ENCODE data around the gene SSC5D.

Gene SSC5D

DNA sequence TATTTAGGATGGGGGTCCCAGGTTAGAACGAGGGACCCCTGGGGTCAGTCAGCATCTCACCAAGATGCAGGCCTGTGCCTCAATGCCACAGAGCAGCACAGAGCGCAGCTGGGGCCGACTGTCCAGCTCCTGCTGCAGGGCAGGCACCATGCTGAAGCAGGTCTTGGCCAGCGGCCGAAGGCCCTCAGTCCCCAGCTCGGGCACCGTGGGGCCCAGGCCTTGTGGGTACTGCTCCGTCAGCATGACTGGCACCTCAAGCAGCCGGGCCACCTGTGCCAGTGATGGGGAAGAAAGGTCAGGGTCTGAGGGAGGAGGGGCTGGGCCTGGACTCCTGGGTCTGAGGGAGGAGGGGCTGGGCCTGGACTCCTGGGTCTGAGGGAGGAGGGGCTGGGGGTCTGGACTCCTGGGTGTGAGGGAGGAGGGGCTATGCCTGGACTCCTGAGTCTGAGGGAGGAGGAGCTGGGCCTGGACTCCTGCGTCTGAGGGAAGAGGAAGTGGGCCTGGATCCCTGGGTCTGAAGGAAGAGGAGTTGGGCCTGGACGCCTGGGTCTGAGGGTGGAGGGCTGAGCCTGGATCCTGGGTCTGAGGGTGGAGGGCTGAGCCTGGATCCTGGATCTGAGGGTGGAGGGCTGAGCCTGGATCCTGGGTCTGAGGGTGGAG is 32.5 kb upstream of the SSC5D start:
- DNase-seq (ENCODE audit: low read depth) = no peak

DNA sequence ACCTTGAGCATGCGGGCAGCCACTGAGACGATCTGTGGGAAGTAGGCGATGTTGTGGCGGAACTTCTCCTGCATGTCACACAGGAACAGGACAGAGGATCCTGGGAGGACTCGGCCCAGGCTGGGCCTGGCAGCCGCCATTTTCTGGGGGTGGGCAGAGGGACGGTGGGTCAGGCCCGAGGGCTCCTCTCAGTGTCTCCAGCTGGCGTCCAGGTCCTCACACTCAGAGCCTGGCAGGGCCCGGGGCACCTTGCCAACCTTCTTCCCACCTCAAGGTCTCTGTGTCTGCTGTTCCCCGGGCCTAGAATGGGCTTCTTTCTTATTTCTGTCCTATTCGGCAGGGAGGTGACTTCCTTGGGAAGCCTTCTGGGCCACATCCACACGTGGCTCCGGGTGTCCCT is 31.9 kb upstream of the SSC5D start:
- DNase-seq (ENCODE audit: low read depth) = no peak

DNA sequence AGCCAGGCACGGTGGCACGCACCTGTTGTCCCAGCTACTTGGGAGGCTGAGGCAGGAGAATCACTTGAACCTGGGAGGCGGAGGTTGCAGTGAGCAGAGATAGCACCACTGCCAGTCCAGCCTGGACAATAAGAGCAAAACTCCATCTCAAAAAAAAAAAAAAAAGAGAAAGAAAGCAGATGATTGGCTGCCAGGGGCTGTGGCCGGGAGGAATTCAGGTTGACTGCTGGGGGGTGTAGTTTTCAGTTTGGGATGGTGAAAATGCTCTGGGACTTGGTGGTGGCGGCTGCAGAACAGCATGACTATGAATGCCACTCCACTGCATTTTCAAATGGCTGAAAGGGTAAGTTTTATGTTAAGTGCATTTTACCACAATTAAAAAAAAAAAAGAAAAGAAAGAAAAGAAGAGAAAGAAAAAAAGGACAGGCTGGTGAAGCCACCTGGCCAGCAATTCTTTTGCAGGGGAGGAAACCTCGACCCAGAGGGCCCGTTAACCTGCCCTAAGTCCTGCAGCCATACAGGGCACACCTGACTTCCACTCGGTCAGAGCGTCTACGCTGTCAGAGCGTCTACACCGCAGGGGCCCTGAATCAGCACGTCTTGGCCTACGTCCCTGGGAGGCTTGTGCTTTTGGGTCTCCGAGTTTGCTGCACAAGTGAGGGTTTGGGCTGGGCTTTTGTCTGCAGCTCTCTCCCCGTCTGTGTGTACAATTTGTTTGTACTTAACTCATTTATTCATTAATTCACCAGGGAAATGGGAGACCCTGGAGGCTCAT is 30.4 kb upstream of the SSC5D start:
- no peak for DNase-seq (ENCODE audit: low read depth)

DNA sequence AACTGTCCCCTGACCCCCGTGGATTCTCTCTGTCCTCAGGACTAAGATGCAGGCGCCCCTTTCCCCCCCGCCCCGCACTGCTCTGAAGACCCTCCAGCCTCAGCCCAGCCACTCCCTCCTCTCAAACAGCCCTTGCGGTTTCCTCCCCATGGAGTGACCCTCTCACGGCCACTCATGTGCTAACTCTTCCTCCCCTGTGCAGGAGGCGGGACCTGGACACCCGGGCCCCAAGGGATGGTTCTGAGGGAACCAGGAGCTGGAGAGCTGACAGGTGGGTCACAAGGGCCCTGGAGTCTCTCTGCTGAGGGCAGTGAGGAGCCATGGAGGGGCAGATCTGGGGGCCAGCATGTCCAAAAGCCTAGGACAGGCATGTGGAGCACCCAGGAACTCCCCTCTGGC is 28.7 kb upstream of the SSC5D start:
- no peak for DNase-seq (ENCODE audit: low read depth)

DNA sequence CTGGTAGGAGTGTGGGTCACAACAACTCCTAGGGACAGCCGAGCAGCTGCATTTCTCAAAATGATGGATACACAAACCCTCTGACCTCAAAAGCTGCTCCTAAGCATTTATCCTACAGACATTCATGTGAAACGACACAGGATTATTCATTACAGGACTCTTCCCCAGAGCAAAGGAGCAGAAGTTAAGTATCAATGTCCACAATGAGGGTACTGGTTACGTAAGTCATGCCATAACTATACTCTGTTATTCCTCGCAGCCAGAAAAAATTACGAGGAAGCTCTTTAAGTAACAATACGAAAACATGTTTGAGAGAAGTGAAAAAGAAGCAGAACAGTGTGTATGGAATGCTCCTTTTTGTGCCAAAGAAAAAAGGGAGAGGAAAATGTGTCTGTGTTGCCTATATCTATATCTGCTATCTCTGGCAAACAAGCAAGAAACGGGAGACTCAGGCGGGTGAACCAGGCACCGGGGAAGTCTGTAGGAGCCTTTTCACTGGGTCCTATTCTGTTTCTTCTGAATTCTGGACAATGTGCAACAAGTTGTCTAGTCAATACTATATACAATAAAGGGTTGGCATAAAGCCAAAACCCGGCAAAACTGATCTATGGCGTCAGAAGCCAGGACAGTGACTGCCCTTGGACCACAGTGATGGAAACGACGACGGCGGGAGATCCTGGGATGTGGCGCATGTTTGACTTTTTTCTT is 28.1 kb upstream of the SSC5D start:
- DNase-seq (ENCODE audit: low read depth) = no peak

DNA sequence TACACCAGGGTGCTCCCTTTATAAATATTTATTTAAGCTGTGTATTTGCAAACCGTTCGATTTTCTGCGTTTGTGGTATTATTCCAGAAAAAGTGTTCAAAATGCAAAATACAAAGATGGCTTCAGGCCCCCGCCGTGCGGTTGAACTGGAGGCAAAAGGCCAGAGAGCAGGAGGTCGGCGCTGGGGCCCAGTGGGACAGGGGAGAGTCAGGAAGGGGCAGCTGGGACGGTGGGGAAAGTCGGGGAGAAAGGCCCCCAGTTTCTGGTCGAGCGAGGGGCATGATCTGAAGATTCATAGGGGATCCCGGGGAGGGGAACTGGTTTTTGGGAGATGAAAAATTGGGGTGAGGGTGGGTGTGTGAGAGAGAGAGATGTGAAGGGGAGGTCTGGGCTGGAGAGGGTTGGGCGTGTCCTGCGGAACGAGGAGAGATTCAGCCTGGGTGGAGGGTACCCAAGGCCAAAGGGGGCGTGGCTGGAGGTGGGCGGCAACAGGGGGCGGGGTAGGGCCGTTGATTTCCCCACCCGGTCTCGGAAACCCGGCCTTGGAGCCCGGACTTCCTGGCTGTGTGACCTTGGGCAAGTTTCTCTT is 27.5 kb upstream of the SSC5D start:
- DNase-seq (ENCODE audit: low read depth) = no peak

DNA sequence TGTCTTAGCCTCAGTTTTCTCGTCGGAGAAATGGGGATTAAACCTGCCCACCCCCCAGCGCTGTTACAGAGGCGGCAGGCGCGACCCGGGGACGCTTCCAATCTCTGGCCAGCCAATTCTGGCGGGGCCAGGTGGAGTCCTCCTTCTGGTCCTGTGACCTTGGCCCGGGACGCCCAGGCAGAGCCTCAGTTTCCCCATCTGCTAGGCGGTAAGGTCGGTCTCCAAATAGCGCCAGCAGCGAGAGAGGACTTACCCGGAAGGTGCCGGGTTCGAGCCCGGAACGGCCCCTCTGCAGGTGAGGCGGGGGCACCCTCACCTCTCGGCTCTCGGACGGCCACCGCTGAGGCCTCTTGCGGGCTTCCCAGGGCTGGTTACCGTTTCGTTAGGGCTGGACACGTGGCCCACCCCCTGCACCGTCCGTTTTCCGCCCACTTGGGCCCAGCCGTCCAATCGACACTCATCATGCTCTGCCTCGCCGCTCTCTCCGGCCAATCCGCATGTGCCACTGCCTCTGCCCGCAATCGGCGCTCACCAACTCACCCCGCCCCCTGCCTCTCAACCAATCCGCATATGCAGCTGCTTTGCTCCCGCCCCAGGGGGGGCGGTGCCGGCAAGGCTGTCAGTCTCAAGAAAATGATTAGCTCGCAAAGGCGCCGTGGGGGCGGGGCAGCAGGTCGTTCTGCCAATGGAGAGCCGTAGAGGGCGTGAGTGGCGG is 26.8 kb upstream of the SSC5D start, which contains the start of gene ISOC2:
Gene ISOC2 (minus strand): TSS at position 384 of the 715 bp plus-strand sequence. CDS start 5,156 bp downstream, outside the sequence.
- peak; percentile 98 for DNase-seq (ENCODE audit: low read depth)

DNA sequence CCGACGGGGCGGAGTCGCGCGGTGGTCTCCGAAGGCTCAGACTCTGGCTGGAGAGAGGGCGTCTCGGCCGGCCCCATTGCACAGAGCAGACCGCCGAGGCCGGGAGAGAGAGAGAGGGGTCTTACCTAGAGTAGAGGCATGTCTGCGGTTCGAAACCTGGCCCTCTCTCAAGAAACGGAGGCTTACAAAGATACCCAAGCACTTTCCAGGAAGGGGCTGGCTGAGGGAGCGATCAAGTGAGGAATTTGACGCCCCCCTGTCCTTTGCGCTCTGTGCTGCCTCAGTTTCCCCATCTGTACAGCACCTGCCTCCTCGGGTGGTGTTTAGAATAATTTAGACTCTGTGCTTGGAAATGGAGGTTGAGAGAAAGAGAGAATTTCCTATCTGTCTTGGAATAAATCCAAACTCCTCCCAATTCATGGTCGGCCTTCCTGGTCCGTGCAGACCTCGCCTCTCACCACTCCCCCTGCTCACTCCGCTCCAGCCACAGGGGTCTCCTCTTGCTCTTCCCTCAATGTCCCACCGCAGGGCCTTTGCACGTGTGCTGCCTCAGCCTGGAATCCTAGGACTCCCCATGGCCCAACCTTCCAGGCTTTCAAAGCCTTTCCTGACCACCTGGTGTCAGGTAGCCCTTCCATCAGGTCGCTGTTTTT is 26.1 kb upstream of the SSC5D start:
- no peak for DNase-seq (ENCODE audit: low read depth)

DNA sequence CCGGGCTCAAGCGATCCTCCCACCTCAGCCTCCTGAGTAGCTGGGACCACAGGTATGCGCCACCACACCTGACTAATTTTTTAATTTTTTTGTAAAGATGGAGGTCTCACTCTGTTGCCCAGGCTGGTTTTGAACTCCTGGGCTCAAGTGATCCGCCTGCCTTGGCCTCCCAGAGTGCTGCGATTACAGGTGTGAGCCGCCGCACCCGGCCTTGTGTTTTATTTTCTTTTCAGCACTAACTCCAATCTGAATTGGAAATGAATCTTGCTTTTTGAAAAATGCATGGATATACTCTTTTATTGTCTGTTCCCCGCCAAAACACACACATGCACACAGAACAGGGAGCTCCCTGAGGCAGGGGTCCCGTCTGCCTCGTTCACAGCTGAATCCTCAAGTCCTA is 25.5 kb upstream of the SSC5D start:
- no peak for DNase-seq (ENCODE audit: low read depth)

DNA sequence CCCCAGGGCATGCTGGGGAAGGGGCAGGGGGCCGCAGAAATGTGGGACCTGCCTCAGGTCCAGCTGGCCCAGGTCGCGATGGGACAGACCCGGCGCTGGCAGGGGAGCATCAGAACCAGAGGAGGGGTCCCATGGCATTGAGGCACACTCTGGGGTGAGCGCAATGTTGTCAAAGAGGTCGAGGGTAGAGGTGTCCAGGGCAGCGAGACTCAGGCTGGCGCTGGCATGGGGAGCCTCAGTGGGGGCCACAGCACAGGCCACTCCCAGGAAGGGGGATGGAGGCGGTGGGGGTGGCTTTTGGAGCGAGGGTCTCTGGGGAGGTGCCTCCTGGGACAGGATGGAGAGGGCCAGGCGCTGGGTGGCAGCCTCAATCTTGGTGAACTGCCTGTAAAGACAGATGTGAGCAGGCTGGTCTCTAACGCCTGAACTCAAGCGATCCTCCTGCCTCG is 24.6 kb upstream of the SSC5D start:
- DNase-seq (ENCODE audit: low read depth) = no peak

DNA sequence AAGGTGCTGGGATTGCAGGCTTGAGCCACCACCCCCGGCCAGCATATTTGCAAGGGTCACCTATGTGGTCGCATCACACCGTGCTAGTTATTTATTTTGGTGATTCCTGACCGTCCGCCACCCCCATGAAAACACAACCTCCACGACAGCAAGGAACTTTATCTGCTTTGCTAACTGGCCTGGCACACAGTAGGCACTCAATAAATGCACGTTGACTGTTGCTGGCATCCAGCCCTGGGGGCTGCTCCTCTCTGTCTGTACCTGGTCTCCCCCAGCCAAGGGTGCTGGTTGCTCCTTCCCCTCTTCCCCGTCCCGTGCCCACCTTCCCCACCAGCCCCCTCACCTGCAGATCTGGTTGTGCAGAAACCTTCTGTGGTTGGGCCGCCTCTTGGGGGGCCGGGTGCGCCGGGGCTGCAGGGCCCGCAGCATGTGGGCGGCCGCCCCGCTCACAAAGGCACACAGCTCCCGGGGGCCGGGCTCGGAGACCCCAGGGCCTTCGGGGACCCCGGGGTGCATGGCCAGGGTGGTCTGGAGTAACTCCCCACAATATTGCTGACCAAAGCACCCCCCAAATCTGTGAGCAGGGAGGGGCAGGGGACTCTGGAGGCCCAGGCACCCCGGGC is 24.1 kb upstream of the SSC5D start:
- no peak for DNase-seq (ENCODE audit: low read depth)

DNA sequence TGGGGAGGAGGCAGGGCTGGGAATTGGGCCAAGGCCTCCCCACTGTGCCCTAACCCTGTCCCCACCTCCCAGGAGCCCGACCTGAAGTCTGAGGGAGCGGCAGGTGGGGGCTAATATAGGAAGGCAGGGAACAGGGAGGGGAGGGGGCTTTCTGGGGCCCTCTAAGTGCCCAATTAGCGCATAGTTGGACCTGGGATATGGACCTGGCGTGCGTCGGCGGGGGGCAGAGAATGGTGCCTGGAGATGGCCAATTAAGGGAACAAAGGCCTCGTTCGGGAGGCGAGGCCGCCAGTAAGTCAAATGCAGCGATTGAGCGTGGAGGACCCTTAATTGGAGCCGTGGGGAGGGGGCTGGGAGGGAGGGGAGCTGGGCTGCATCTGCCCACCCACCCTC is 23.6 kb upstream of the SSC5D start, which contains the start of gene C19orf85:
Gene C19orf85 (minus strand): TSS at position 90 of the 393 bp plus-strand sequence. CDS start 197 bp downstream, outside the sequence.
- no peak for DNase-seq (ENCODE audit: low read depth)

DNA sequence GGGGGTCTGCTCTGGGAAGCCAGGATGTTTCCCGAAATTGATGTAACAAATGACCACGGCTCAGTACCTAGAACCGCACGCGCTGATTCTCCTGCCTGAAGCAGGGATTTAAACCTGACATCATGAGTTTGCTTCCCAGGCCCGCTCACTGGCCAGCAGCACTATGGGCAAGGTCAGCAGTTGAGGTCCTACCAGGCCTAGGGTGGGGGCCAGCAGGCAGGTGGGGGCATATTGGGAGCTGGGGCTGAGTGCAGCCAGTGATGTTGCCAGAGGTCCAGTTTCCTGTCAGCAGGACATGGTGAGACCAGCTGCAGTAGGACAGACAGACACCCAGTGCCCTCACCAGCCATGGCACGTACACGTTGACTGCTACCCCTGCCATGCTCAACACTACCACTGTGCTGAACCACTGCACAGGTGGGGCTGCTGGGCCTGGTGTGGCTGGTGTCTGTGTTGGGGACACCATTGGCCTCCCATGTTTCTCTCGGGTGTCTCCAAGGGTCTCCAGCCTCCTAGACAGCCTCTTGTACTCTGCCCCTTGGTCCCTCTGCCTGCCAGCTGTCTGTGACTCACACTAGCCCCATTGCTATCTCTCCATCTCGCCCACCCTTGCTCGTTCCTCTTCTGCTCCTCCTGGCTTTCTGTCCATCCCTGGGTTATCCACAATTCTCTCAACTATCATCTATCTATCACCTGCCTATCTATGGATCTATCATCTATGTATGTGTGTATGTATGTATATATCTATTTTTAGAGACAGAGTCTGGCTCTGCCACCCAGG is 22.6 kb upstream of the SSC5D start:
- no peak for DNase-seq (ENCODE audit: low read depth)

DNA sequence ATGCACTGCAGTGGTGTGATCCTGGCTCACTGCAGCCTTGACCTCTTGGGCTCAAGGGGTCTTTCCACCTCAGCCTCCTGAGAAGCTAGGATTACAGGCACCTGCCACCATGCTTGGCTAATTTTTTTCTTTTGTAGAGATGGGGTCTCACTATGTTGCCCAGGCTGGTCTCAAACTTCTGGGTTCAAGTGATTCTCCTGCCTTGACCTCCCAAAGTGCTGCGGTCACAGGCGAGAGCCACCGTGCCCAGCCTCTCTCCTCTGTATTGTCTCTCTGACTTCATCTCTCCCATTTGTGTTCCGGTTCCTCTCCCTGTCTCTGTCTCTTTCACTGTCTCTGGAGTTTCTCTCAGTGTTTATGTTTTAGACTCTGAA is 22.0 kb upstream of the SSC5D start:
- no peak for DNase-seq (ENCODE audit: low read depth)

DNA sequence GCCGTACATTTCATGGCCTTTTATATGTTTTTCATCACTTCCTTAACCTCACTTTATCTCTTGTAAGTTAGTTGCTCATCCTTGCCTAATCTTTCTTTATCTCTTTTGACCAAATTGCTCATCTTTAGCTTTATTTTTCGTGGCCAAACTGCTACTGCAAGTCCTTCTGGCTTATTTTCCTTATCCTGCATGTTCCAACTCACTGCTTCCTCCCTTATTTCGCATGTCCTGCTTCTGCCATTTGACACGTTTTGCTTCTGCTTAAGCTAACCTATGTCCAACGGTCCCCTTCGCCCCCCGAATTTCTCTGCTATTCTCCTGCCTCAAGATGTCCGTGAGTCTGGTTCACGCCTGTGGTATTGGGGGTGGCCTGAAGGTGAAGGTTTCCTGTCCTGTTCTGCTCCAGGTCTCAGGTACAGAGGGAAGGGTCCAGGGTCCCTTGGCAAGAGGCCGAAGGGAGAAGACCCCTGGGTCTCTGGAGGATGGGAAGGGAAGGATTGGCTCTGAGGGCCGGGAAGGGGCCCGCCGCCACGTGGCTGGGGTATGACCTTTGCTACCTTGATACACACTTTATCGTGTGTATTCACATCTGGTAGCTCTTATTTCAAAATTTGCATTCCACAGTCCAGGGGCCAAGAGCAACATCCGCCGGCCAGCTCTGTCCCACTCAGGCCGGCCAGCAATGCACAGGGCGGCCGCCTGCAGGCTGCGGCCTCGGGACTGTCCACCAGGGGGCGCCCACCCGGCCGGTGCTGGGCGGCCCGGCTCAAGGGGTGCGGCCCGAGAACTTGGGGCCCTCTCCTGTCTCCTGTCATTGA is 20.8 kb upstream of the SSC5D start:
- no peak for DNase-seq (ENCODE audit: low read depth)

DNA sequence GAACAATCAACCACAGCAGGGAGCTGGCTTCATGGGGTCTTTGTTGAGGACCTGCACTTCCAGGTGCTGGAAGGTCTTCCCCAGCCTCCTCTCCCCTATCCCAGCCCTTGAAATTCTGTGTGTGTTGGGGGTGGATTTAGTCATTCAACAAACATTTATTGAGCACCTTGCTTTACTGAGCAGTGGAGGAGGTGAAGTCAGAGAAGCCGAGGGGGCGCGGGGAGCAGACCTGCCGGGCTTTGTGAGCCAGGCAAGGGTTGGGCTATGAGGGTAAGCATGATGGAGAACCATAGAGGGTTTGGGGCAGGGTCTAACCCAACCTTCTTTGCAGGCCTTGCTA is 20.2 kb upstream of the SSC5D start:
- no peak for DNase-seq (ENCODE audit: low read depth)

DNA sequence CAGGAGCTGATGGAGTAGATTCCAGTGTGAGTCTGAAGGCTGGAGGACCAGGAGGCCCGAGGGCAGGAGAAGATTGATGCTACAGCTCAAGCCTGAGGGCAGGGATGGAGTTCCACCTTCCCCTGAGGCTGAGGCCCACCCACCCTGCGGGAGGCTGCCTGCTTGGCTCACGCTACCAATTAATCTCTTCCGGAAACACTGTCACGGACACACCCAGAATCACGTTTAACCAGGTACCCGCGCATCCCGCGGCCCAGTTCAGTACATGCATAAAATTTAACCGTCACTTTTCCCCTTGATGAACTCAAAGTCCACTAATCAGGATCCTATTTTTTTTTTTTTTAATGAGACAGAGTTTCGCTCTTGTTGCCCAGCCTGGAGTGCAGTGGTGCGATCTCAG is 17.0 kb upstream of the SSC5D start:
- DNase-seq (ENCODE audit: low read depth) = no peak

DNA sequence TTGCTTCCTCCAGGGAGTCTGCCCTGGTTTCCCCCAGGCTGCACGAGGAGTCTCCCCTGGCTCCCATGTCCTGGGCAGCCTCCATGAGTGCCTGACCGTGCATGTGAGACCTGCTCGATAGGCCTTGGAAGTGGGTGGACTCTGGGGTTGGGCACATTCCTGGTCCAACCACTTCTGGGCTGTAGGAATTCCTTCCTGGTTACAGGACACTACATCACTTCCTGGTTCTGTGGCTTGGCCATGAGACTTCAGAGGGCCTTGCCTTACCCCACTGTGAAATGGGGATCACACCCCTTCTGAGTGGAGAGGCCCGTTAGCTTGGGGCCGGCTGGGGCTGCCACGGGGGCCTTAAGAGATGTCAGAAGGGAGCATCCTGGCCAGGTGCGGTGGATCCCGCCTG is 15.8 kb upstream of the SSC5D start:
- no peak for DNase-seq (ENCODE audit: low read depth)

Data from HS-5 (cell line).